Measurements from ENCODE around the gene OR52M1.

Gene OR52M1

DNA sequence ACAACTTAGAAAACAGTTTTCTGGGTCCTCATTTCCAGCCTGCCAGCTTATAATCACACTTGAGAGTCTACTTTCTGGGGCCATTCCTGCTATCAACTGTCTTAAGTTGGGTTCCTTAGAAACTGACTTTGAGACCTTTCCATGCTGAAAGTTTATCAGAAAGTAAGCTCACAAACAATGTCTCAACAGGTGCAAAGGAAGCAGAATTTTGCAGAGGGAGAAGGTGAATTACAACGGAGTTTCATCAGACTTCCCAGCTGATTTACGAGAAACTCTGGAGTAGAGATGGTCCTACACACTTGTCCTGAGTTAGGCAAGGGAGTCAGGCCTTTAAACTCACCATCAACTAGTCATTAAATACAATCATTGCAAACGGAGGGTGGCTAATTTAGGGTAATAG, 31.9 kb downstream of the OR52M1 start:
- no peak for DNase-seq

DNA sequence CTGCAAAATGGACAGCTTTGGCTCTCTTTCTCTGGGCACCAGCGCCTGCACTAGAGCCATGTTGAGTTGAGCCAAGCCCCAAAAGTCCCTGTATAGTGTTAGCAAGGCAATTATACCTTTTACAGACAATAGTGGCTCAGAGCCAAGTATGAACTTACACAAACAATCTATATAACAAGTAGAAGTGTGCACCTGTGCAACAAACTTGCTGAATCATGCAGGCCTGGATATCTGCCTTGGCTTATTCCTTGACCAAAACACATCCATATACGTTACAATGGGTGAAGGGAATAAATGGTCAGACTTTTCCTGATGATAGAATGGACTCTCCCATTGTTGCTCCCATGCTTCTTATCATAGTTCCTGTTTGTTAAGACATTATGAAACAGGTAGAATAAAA, 32.8 kb downstream of the OR52M1 start:
- no peak for DNase-seq

DNA sequence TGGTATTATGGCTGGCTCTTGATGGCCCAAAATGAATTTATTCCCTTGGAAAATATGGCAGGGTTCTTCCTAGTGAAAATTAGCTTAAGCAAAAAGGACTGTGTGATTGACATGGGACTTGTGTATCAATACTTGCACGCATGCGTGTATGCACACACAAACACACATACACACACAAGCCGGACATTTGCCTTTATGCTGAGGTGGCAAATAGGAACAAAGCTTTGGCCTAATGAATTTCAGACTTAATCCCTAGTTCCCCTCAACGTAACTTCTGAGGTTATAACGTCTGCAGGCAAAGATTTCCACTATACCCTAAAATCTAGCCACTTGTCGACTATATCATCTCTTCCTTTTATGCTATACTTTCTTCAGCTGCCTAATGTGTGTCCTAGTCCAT, 33.6 kb downstream of the OR52M1 start:
- no peak for DNase-seq

DNA sequence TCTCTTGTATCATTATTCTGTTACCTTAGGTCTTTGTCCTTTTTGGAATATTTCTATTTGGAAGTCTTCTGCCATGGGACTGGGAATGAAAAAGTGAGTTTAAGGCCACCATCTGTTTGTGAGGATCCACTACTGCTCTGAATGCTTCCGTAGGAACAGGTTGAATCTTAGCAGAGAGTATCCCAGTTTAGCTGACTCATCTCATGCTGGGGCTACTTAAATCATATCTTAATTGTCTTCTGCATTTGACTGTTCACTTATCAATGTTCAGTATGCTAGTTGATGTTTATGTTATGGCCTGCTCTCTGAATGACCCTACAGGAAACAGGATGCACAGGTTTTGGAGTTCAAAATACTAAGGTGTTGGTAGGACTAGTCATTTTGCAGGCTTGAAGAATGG, 35.1 kb downstream of the OR52M1 start:
- no peak for DNase-seq

DNA sequence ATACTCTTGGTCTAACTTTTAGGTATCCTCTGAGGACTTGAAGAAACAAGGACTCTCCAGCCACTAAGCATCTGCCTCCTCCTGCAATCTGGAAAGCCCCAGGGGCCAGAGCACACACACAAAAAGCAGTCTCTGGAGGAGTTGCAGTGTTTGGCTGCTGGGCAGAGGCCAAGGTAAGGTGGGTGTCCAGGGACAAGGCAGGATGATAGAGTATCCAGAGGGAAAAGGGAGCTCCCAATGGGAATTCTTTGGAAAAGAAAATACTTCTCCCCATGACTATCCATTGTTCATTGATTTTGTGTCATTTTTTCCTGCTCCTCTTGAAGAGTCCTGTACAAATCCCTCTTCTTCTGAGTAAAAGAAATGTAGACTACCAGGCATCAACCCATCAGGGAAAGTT, 36.5 kb downstream of the OR52M1 start, which contains the start of gene OR52I2:
Gene OR52I2 (plus strand): TSS at position 301 of the 400 bp plus-strand sequence.
- no peak for DNase-seq

DNA sequence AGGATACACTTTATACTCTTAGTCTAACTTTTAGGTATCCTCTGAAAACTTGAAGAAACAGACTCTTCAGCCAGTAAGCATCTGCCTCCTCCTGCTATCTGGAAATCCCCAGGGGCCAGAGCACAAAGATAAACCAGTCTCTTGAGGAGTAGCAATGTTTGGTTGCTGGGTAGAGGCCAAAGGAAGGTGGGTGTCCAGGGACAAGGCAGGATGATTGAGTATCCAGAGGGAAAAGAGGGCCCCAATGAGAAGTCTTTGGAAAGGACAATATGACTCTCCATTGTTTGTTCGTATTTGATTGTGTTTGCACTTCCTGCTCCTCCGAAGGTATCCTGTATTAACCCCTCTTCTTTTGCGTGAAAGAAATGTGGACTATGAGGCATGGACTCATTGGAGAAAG, 44.0 kb downstream of the OR52M1 start:
- no peak for DNase-seq

DNA sequence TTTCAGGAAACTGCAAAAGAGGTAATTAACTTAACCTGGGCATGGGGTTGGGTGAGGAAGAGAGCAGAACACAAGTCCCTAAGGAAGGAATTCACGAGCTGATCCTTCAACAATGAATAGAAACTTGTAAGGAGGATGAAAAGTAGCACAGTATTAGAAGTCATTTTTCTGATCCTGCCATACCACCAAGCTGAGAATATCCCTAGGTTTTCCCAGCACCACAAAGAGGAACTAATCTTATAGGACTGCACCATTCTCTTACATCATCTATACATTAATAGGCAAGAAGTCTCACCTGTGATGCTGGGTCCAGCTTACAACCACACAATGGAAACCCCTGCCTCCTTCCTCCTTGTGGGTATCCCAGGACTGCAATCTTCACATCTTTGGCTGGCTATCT, 48.7 kb downstream of the OR52M1 start, which contains the start of gene OR52I1:
Gene OR52I1 (plus strand): TSS at position 301 of the 400 bp plus-strand sequence. CDS start 0 bp downstream, at position 301.
- no peak for DNase-seq
